ENCODE data around the gene TMEM116. TPM values are rescaled to one million over a fixed set of nuclear protein-coding genes. Genes with fewer than 3 reads are reported as not detected.

The TMEM116 gene
- total and polyA plus RNA-seq, 2 donors (not counting 3 experiments of a cell fraction or from before 2014, with no cell fraction given) = 1.6 to 3.9 TPM

DNA sequence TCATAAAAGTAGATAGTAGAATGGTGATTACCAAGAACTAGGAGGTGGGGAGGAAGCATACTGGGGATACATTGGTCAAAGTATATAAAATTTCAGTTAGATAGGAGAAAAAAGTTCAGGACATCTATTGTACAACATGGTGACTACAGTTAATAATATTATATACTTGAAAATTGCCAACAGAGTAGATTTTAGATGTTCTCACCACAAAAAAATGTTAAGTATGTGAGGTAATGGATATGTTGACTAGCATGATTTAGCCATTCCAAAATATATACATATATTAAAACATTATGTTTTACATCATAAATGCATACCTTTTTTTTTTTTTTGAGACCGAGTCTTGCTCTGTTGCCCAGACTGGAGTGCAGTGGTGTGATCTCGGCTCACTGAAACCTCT, 31.0 kb downstream of the TMEM116 start:
- ChIA-PET CTCF (no interaction called here), POLR2A (no interaction called here)
- Histone ChIP-seq H3K79me2 (ENCODE audit: control insufficient read depth, insufficient read depth, low read length) (no peaks in the 10 kb centered on the region), H3K9me3 (replicated peaks; ENCODE audit: control insufficient read depth, insufficient read depth, low read length) (no peaks in the 10 kb centered on the region), H3K27me3 (ENCODE audit: control insufficient read depth in 2 of 2, insufficient read depth in 2 of 2, low read length in 2 of 2) (no peaks in the 10 kb centered on the region), H3K9ac (replicated peaks; ENCODE audit: extremely low read depth, insufficient read depth, low read length) (no peak overlapping the region), H3K4me1 (ENCODE audit: control insufficient read depth, extremely low read depth, insufficient read depth, low read length) (no peaks in the 10 kb centered on the region), H3K9me1 (replicated peaks; ENCODE audit: control insufficient read depth, extremely low read depth, insufficient read depth, low read length) (no peaks in the 10 kb centered on the region), H3K4me3 (replicated peaks in 1 of 3; ENCODE audit: insufficient read depth in 1 of 3, low read depth in 1 of 3, low read length in 3 of 3) (no peak overlapping the region), H3K27ac (ENCODE audit: insufficient read depth, low read depth, low read length) (no peak overlapping the region), H2AFZ (ENCODE audit: low read depth, low read length) (no peak overlapping the region), H3K36me3 (ENCODE audit: control insufficient read depth in 2 of 2, extremely low read depth in 1 of 2, insufficient read depth in 2 of 2, low read length in 2 of 2) (no peaks in the 10 kb centered on the region), H3K4me2 (ENCODE audit: insufficient read depth, low read length) (no peak overlapping the region), H4K20me1 (replicated peaks; ENCODE audit: control insufficient read depth, extremely low read depth, insufficient read depth, low read length) (no peaks in the 10 kb centered on the region)
- intact Hi-C loops (cut with micrococcal nuclease) = no loop called here
- DNase-seq (ENCODE audit: low read depth, low spot score) (no peak), FAIRE-seq (no peak)
- dilution Hi-C loops (cut with MboI; ENCODE audit: extremely low pct_ligation_motif_present, low sequenced_read_pairs) = no loop called here
- BruUV-seq (replicated peaks) = no TSS peak
- no peak for TF ChIP-seq GATA2 (IDR thresholded peaks at IDR 0.05; ENCODE audit: insufficient read depth, insufficient read length, low read depth, low read length)
- TF ChIP-seq, protein P1, sequence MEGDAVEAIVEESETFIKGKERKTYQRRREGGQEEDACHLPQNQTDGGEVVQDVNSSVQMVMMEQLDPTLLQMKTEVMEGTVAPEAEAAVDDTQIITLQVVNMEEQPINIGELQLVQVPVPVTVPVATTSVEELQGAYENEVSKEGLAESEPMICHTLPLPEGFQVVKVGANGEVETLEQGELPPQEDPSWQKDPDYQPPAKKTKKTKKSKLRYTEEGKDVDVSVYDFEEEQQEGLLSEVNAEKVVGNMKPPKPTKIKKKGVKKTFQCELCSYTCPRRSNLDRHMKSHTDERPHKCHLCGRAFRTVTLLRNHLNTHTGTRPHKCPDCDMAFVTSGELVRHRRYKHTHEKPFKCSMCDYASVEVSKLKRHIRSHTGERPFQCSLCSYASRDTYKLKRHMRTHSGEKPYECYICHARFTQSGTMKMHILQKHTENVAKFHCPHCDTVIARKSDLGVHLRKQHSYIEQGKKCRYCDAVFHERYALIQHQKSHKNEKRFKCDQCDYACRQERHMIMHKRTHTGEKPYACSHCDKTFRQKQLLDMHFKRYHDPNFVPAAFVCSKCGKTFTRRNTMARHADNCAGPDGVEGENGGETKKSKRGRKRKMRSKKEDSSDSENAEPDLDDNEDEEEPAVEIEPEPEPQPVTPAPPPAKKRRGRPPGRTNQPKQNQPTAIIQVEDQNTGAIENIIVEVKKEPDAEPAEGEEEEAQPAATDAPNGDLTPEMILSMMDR (IDR thresholded peaks at IDR 0.05; ENCODE audit: extremely low read depth in 1 of 2, insufficient read depth in 1 of 2, low read depth in 1 of 2, low read length in 2 of 2) = no peak
- no peak for TF ChIP-seq EZH2 (IDR thresholded peaks at IDR 0.05; ENCODE audit: borderline replicate concordance, low read depth, low read length, severe bottlenecking)
- TF ChIP-seq, protein P2, sequence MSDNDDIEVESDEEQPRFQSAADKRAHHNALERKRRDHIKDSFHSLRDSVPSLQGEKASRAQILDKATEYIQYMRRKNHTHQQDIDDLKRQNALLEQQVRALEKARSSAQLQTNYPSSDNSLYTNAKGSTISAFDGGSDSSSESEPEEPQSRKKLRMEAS (IDR thresholded peaks at IDR 0.05; ENCODE audit: insufficient read depth, insufficient read length) = no peak
- TF ChIP-seq FOS (IDR thresholded peaks at IDR 0.05; ENCODE audit: borderline replicate concordance, insufficient read depth, low read length) = no peak

DNA sequence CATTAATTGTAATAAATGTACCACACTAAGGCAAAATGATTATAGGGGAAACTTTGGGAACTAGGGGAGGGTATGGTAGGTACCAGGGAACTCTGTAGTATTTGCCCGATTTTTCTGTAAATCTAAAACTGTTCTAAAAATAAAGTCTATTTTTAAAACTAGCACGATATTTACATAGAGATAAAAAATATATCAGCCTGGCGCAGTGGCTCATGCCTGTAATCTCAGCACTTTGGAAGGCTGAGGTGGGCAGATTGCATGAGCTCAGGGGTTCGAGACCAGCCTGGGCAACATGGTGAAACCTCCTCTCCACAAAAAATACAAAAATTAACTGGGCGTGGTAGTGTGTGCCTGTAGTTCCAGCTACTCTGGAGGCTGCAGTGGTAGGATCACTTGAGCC, 32.4 kb downstream of the TMEM116 start:
- H3K27ac ChIP-seq (ENCODE audit: insufficient read depth, low read depth, low read length) = no peak overlapping the region
- ChIA-PET POLR2A (no interaction called here), CTCF (no interaction called here)
- H3K79me2 ChIP-seq (ENCODE audit: control insufficient read depth, insufficient read depth, low read length) = no peaks in the 10 kb centered on the region
- no TSS peak for BruUV-seq (replicated peaks)
- H3K36me3 ChIP-seq (ENCODE audit: control insufficient read depth in 2 of 2, extremely low read depth in 1 of 2, insufficient read depth in 2 of 2, low read length in 2 of 2) = no peaks in the 10 kb centered on the region
- H2AFZ ChIP-seq (ENCODE audit: low read depth, low read length) = no peak overlapping the region
- DNase-seq (ENCODE audit: low read depth, low spot score) = no peak
- no peak for FAIRE-seq
- no peaks in the 10 kb centered on the region for H4K20me1 ChIP-seq (replicated peaks; ENCODE audit: control insufficient read depth, extremely low read depth, insufficient read depth, low read length)
- intact Hi-C loops (cut with micrococcal nuclease) = no loop called here
- no peak overlapping the region for H3K4me3 ChIP-seq (replicated peaks in 1 of 3; ENCODE audit: insufficient read depth in 1 of 3, low read depth in 1 of 3, low read length in 3 of 3)
- no peak overlapping the region for H3K4me2 ChIP-seq (ENCODE audit: insufficient read depth, low read length)
- H3K9ac ChIP-seq (replicated peaks; ENCODE audit: extremely low read depth, insufficient read depth, low read length) = no peak overlapping the region
- H3K4me1 ChIP-seq (ENCODE audit: control insufficient read depth, extremely low read depth, insufficient read depth, low read length) = no peaks in the 10 kb centered on the region
- H3K9me3 ChIP-seq (replicated peaks; ENCODE audit: control insufficient read depth, insufficient read depth, low read length) = no peaks in the 10 kb centered on the region
- no peaks in the 10 kb centered on the region for H3K27me3 ChIP-seq (ENCODE audit: control insufficient read depth in 2 of 2, insufficient read depth in 2 of 2, low read length in 2 of 2)
- dilution Hi-C loops (cut with MboI; ENCODE audit: extremely low pct_ligation_motif_present, low sequenced_read_pairs) = no loop called here
- no peaks in the 10 kb centered on the region for H3K9me1 ChIP-seq (replicated peaks; ENCODE audit: control insufficient read depth, extremely low read depth, insufficient read depth, low read length)
- TF ChIP-seq, protein P1 (IDR thresholded peaks at IDR 0.05; ENCODE audit: extremely low read depth in 1 of 2, insufficient read depth in 1 of 2, low read depth in 1 of 2, low read length in 2 of 2) = no peak
- TF ChIP-seq JUN (IDR thresholded peaks at IDR 0.05; ENCODE audit: borderline replicate concordance, insufficient read depth, insufficient read length, low read depth) = no peak
- TF ChIP-seq, protein P2 (IDR thresholded peaks at IDR 0.05; ENCODE audit: insufficient read depth, insufficient read length) = no peak
- no peak for TF ChIP-seq POLR2A (IDR thresholded peaks at IDR 0.05; ENCODE audit: low read depth, low read length)
- no peak for TF ChIP-seq MYC (IDR thresholded peaks at IDR 0.05; ENCODE audit: low read depth, low read length)

Data from endothelial cell of umbilical vein (primary cell).